Endothelial cell of umbilical vein (primary cell): ENCODE measurements around the gene PEX16. TPM values are rescaled to one million over a fixed set of nuclear protein-coding genes. Genes with fewer than 3 reads are reported as not detected.

ENCODE experiments used
- BruUV-seq: library from RNA; stranded (reverse); fragments of 400-500 nt; replicated peaks from 2 replicates; lab custom pipeline; 2021; lab: Mats Ljungman, UMichigan
- CTCF ChIA-PET: fragments of 300-600, 350-600 bp; sonication (Branson Sonifier 250); formaldehyde crosslinking; loops from one replicate; lab custom pipeline; 2021; ENCODE audit warnings: antibody characterized with exemption, inconsistent platforms; lab: Charles Lee
- POLR2A ChIA-PET: fragments of 300-600, 350-600 bp; sonication (Branson Sonifier 250); formaldehyde crosslinking; loops from one replicate; lab custom pipeline; 2021; ENCODE audit warnings: antibody characterized with exemption, inconsistent platforms; lab: Charles Lee
- DNase-seq: peaks from one replicate; pipeline ENCODE4 v3.0.0-alpha.2; 2011; ENCODE audit warnings: low read depth, low spot score
- FAIRE-seq: peaks from 2 replicates; lab custom pipeline; 2011; peaks lifted over from hg19 to GRCh38; lab: Jason Lieb, UNC
- H2AFZ ChIP-seq: 2 replicates; pipeline ENCODE4 v1.6.0; 2012; ENCODE audit warnings: low read depth, low read length, control low read depth, inconsistent platforms
- H3K27ac ChIP-seq: 2 replicates; pipeline ENCODE4 v1.5.1; 2011; ENCODE audit warnings: low read depth, mild to moderate bottlenecking, control low read depth, low read length, moderate library complexity; ENCODE audit not compliant: insufficient read depth
- H3K27me3 ChIP-seq, 2 experiments: 2 replicates each; pipeline versions ENCODE4 v1.6.0 to v1.6.1; 2011; ENCODE audit warnings: low read length in 2 of 2, mixed read lengths in 1 of 2; ENCODE audit not compliant: control insufficient read depth in 2 of 2, insufficient read depth in 2 of 2
- H3K36me3 ChIP-seq, 2 experiments: 2 replicates in 1 of 2; 3 replicates in 1 of 2; pipeline ENCODE4 v1.5.1; 2011; ENCODE audit warnings: low read length in 2 of 2, mild to moderate bottlenecking in 1 of 2, moderate library complexity in 1 of 2; ENCODE audit not compliant: control insufficient read depth in 2 of 2, insufficient read depth in 2 of 2; ENCODE audit errors: extremely low read depth in 1 of 2
- H3K4me1 ChIP-seq: 3 replicates; pipeline ENCODE4 v1.5.1; 2011; ENCODE audit warnings: mild to moderate bottlenecking, low read length; ENCODE audit not compliant: control insufficient read depth, insufficient read depth; ENCODE audit errors: extremely low read depth
- H3K4me2 ChIP-seq: 2 replicates; pipeline ENCODE4 v1.6.1; 2011; ENCODE audit warnings: low read length, control low read depth, mixed read lengths; ENCODE audit not compliant: insufficient read depth
- H3K4me3 ChIP-seq, 3 experiments: fragments of 200-600 bp in 1 of 3; sonication (generic), shearing (Covaris generic) in 1 of 3; replicated peaks in 1 of 3; 2 replicates each; pipeline ENCODE4 v1.5.1; 2011 to 2016; ENCODE audit warnings: control low read depth in 3 of 3, low read length in 3 of 3, mild to moderate bottlenecking in 2 of 3, inconsistent platforms in 1 of 3, low read depth in 1 of 3, moderate library complexity in 1 of 3; ENCODE audit not compliant: insufficient read depth in 1 of 3
- H3K79me2 ChIP-seq: 2 replicates; pipeline ENCODE4 v1.6.0; 2012; ENCODE audit warnings: low read length, inconsistent platforms; ENCODE audit not compliant: control insufficient read depth, insufficient read depth
- H3K9ac ChIP-seq: replicated peaks from 2 replicates; pipeline ENCODE3; 2011; ENCODE audit warnings: low read length, control low read depth; ENCODE audit not compliant: insufficient read depth; ENCODE audit errors: extremely low read depth
- H3K9me1 ChIP-seq: replicated peaks from 3 replicates; pipeline ENCODE4 v1.6.0; 2011; ENCODE audit warnings: mild to moderate bottlenecking, low read length; ENCODE audit not compliant: control insufficient read depth, insufficient read depth; ENCODE audit errors: extremely low read depth
- H3K9me3 ChIP-seq: replicated peaks from 2 replicates; pipeline ENCODE4 v1.5.1; 2012; ENCODE audit warnings: low read length, inconsistent platforms; ENCODE audit not compliant: control insufficient read depth, insufficient read depth
- H4K20me1 ChIP-seq: replicated peaks from 2 replicates; pipeline ENCODE3; 2011; ENCODE audit warnings: mild to moderate bottlenecking, low read length; ENCODE audit not compliant: control insufficient read depth, insufficient read depth; ENCODE audit errors: extremely low read depth
- EZH2 ChIP-seq: IDR thresholded peaks from 2 replicates; pipeline ENCODE4 v1.6.1; 2012; ENCODE audit warnings: borderline replicate concordance, low read depth, mild to moderate bottlenecking, moderate library complexity, low read length, inconsistent platforms; ENCODE audit not compliant: severe bottlenecking
- FOS ChIP-seq: IDR thresholded peaks from 2 replicates; pipeline ENCODE4 v1.6.1; 2011; ENCODE audit warnings: mild to moderate bottlenecking, low read length, moderate library complexity, borderline replicate concordance; ENCODE audit not compliant: insufficient read depth
- GATA2 ChIP-seq: IDR thresholded peaks from 2 replicates; pipeline ENCODE4 v1.7.0; 2011; ENCODE audit warnings: low read depth, mild to moderate bottlenecking, moderate library complexity, mixed read lengths, low read length; ENCODE audit not compliant: insufficient read length, insufficient read depth
- JUN ChIP-seq: IDR thresholded peaks from 2 replicates; pipeline ENCODE4 v1.6.1; 2011; ENCODE audit warnings: borderline replicate concordance, low read depth; ENCODE audit not compliant: insufficient read length, insufficient read depth
- MYC ChIP-seq: IDR thresholded peaks from one replicate; pipeline ENCODE4 v1.6.1; 2011; ENCODE audit warnings: mild to moderate bottlenecking, low read depth, low read length
- POLR2A ChIP-seq: IDR thresholded peaks from 2 replicates; pipeline ENCODE4 v1.6.1; 2012; ENCODE audit warnings: low read depth, mild to moderate bottlenecking, control low read depth, low read length
- POLR2AphosphoS5 ChIP-seq: IDR thresholded peaks from 2 replicates; pipeline ENCODE4 v1.6.1; 2012; ENCODE audit warnings: low read depth, mild to moderate bottlenecking, control low read depth, low read length, moderate library complexity; ENCODE audit not compliant: insufficient read depth
- dilution Hi-C: fragments of 300-500 bp; cut with MboI; formaldehyde crosslinking; loops from one replicate; pipeline ENCODE4 v1.15.0; 2019; ENCODE audit warnings: low sequenced_read_pairs; ENCODE audit not compliant: extremely low pct_ligation_motif_present
- intact Hi-C: fragments of 100-400 bp; cut with micrococcal nuclease; formaldehyde crosslinking; loops from one replicate; pipeline ENCODE4 v1.10.0; 2022
- polyA plus RNA-seq, 4 experiments: library from polyadenylated mRNA; depleted of rRNA in 3 of 4; stranded (reverse) in 3 of 4; unstranded in 1 of 4; fragments of >200 nt; gene quantifications; 2 replicates each; pipeline versions ENCODE4 v1.2.1 to v1.2.3, GENCODE V29; 2011 to 2012; ENCODE audit warnings: missing spikeins in 1 of 4
- total RNA-seq: library from RNA; stranded (reverse); gene quantifications from 2 replicates; pipeline ENCODE4 v1.2.3, GENCODE V29; 2021
- TF ChIP-seq, protein P1 (sequence below): IDR thresholded peaks from 2 replicates; pipeline ENCODE4 v1.6.1; 2011; ENCODE audit not compliant: insufficient read depth, insufficient read length
- TF ChIP-seq, protein P2 (sequence below), 2 donors: IDR thresholded peaks; 1 replicate in 1 of 2; 2 replicates in 1 of 2; pipeline ENCODE4 v1.5.1; 2011; ENCODE audit warnings: low read length in 2 of 2, mild to moderate bottlenecking in 2 of 2, moderate library complexity in 2 of 2, control low read depth in 1 of 2, inconsistent platforms in 1 of 2, low read depth in 1 of 2; ENCODE audit not compliant: insufficient read depth in 1 of 2; ENCODE audit errors: extremely low read depth in 1 of 2

The PEX16 gene
- total and polyA plus RNA-seq, 2 donors (not counting 3 experiments of a cell fraction or from before 2014, with no cell fraction given) = 27.4 to 32.2 TPM

DNA sequence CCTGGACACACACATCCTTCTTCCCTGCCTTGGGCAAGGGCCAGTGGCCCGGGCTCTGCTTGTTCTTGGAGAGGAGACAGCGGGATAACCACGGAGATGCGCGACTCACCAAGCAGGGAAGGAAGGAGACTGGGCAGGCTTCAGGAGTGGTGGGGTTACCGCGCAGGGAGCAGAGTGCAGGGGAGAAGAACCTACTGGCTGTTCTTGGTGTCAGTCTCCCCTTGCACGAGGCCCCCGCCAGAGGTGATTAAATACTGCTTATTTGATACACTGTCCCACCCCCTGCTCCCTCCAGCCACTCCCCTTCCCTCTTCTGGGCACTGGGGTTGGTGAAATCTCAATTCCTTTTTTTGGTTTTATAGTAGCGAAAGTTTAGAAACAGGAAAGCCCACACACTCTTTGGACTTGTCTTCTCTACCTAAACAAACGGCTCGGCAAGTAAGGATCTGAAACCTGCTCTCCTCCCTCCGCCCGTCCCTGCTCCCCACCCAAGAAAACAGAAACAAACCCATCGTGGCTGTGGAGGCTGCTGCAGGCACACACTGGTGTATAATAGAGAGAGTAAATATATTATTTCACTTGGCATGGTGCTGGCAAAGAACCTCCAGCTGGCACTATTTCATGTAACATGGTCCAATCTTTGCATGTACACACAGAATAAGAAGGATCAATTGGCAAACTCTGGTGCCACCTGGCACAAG, 15.6 kb upstream of the PEX16 start:
- CTCF ChIA-PET = no interaction called here
- POLR2A ChIA-PET = no interaction called here
- TSS peak; percentile 41 for BruUV-seq
- H3K27ac ChIP-seq = no peak overlapping the region
- no peak overlapping the region for H3K4me3 ChIP-seq
- H3K9me1 ChIP-seq = no peaks in the 10 kb centered on the region
- H4K20me1 ChIP-seq = no peaks in the 10 kb centered on the region
- dilution Hi-C loops = no loop called here
- H3K79me2 ChIP-seq = no peaks in the 10 kb centered on the region
- no peak overlapping the region for H3K4me2 ChIP-seq
- FAIRE-seq = no peak
- no peaks in the 10 kb centered on the region for H3K9me3 ChIP-seq
- H3K4me1 ChIP-seq = no peaks in the 10 kb centered on the region
- no peak overlapping the region for H3K9ac ChIP-seq
- peaks cover 0 to 35% of the 10 kb centered on the region in 2 experiments for H3K36me3 ChIP-seq
- no peaks in the 10 kb centered on the region for H3K27me3 ChIP-seq
- TF ChIP-seq JUN (no peak), MYC (no peak), GATA2 (no peak), EZH2 (no peak), FOS (no peak), POLR2AphosphoS5 (no peak), POLR2A (no peak)
- TF ChIP-seq, protein P1, sequence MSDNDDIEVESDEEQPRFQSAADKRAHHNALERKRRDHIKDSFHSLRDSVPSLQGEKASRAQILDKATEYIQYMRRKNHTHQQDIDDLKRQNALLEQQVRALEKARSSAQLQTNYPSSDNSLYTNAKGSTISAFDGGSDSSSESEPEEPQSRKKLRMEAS = no peak
- TF ChIP-seq, protein P2, sequence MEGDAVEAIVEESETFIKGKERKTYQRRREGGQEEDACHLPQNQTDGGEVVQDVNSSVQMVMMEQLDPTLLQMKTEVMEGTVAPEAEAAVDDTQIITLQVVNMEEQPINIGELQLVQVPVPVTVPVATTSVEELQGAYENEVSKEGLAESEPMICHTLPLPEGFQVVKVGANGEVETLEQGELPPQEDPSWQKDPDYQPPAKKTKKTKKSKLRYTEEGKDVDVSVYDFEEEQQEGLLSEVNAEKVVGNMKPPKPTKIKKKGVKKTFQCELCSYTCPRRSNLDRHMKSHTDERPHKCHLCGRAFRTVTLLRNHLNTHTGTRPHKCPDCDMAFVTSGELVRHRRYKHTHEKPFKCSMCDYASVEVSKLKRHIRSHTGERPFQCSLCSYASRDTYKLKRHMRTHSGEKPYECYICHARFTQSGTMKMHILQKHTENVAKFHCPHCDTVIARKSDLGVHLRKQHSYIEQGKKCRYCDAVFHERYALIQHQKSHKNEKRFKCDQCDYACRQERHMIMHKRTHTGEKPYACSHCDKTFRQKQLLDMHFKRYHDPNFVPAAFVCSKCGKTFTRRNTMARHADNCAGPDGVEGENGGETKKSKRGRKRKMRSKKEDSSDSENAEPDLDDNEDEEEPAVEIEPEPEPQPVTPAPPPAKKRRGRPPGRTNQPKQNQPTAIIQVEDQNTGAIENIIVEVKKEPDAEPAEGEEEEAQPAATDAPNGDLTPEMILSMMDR (IDR thresholded peaks at IDR 0.05; ENCODE audit: extremely low read depth in 1 of 2, insufficient read depth in 1 of 2, low read depth in 1 of 2, low read length in 2 of 2) = no peak
- H2AFZ ChIP-seq = no peak overlapping the region
- intact Hi-C loops = no loop called here
- DNase-seq = no peak
